HG02852 (cell line): ENCODE measurements around the gene MYO7B.
A peak's percentile ranks its signal among the peaks of the same experiment; 100 is the strongest.

Experiments used
- ATAC-seq: cut with Tn5 transposase; IDR thresholded peaks from one replicate; pipeline ENCODE4 v1.9.1; 2021; ENCODE audit warnings: mild to moderate bottlenecking, moderate library complexity; ENCODE audit not compliant: unreplicated experiment

The MYO7B gene

GRCh38 chr2:127586136-127586535 is 50.7 kb downstream of the MYO7B start:
- no peak for ATAC-seq

- no peak for ATAC-seq
Measured at GRCh38 chr2:127586746-127587295, 51.3 kb downstream of the MYO7B start.

- no peak for ATAC-seq
Measured at GRCh38 chr2:127588241-127588640, 52.8 kb downstream of the MYO7B start.

- ATAC-seq = no peak
Measured at GRCh38 chr2:127589358-127589757, 53.9 kb downstream of the MYO7B start.

DNA sequence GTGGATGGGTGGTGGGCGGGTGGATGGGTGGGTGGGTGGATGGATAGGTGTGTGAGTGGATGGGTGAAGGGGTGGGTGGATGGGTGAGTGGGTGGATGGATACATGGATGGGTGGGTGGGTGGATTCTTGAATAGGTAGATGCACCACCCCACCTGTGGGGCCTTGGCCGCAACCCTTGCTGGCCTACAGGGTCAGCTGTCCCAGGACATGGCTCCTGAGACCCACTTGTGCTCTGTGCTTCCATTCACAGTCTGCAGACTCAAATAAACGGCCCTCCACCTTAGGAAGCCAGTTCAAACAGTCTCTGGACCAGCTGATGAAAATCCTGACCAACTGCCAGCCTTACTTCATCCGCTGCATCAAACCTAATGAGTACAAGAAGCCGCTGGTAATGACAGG is 54.4 kb downstream of the MYO7B start:
- ATAC-seq = no peak

- no peak for ATAC-seq
Measured at GRCh38 chr2:127590386-127591190, 55.1 kb downstream of the MYO7B start.

DNA sequence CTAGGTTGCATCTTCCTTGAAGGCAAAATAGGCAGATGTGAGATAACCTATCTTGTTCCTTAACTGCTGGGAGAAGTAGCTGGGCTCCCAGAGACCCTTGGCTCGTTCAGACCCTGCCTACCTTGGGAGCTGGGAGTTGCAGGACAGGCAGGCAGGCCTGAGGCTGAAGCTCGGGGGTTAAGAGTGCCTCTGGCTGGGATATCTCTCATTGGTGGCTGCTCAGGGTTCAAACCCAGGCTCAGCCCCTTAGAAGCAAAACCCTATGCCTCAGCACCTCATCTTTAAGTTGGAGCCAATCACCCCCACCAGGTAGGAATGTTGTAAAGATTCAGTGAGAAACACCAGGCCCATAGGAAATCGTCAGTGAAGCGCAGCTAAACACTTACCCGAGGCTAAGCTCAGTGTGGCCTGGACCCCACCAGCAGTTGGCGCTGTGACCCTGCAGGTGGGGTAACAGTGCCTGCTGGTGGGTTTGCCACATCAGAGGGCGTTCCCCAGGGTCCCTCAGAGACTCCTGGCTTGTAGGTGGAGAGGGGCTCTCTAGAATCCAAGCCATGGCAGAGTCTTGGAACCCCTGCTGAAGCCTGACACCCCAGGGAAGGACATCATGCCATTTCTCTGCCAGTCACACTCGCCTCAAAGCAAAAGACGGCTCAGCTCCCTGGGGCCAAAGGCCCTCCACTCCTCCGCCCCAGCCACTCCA is 55.9 kb downstream of the MYO7B start:
- peak; percentile 57 for ATAC-seq

GRCh38 chr2:127592761-127593227 is 57.3 kb downstream of the MYO7B start:
- no peak for ATAC-seq

- ATAC-seq = no peak
Measured at GRCh38 chr2:127593228-127594115, 58.0 kb downstream of the MYO7B start.

DNA sequence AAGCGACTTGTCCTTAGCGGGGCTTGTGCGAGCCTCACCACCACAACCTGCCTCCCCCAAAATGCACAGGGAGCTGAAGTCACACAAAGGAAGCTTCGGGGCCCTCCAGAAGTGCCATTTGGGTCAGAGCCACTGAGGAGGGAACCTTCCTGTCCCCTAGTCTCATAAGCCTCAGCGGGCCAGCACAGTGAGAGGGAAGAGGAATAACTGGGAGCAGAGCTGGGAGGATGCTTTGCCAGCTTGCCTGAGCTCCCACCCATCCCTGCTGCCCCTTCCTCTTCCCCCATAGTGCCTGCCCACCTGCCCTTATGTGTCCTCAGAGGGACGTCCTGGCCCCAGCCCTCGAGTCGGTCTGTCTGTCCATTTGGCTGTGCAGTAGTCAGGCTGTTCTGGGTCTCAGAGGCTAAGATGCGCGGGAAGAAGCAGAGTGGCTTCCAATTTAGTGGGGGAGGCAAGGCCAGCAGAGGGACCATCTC is 58.7 kb downstream of the MYO7B start:
- ATAC-seq = no peak

DNA sequence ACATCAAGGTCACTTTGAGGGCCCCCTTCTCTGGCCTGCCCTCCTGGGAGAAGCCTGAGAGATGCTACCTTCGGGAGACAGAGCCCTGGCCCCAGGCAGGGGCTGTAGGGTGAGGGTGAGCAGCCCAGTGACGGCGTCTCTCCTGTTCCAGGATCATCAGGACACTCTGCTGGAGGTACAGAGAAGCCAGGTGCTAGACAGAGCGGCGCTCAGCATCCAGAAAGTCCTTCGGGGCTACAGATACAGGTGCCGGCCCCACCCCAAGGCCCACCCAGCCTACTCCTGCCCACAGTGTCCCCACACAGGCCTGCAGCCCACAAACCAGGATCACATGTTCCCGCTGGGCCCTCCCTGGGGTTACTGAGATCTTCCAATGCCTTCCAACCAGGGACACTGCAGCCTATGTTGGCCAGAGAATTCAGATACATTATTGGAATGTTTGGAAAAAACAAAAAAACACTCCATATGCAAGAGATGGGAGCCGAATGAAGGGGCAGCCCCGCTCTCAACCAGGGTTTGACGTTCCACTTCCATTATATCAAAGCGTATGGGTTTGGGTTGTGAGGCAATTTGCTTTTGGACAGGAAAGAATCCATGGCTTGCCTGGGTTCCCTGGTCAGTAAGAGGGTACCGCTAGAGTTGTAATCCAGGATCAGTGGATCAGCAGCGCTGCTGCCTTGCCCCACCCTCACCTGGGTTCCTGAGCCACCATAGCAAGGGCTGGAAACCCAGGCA is 61.0 kb downstream of the MYO7B start:
- ATAC-seq = no peak

GRCh38 chr2:127597046-127597983 is 61.8 kb downstream of the MYO7B start:
- ATAC-seq = no peak

- no peak for ATAC-seq
Measured at GRCh38 chr2:127597984-127598380, 62.5 kb downstream of the MYO7B start.

DNA sequence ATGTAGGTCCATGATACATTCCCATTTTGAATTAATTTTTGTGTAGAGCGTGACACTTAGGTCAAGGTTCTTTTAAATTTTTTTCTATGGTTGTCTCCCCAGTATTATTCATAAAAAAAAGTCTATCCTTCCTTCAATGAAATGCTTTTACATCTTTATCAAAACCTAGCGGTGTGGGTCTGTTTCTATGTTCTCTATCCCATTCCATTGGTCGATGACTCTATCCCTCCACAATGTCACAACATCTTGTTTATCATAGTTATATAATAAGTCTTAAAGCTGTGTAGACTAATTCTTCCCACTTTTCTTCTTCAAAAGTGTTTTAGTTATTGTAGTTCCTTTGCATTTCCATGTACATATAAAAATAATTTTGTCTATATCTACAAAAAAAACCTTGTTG is 63.2 kb downstream of the MYO7B start:
- no peak for ATAC-seq

DNA sequence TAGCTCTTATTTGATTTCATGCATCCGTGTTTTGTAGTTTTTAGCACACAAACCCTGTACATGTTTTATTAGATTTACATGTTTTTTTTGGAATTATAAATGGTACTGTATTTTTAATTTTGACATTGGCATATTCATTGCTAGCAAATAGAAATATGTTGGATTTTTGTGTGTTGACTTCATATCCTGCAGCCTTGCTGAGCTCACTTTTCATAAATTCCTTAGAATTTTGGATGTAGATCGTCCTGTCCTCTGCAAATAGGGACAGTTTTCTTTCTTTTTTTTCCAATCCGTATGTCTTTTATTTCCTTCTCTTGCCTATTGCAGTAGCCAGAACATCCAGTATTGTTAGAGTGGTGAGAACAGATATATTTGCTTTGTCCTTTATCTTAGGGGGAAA is 63.7 kb downstream of the MYO7B start:
- ATAC-seq = no peak

- ATAC-seq = no peak
Measured at GRCh38 chr2:127604986-127605385, 69.5 kb downstream of the MYO7B start.

GRCh38 chr2:127605691-127606263 is 70.3 kb downstream of the MYO7B start:
- ATAC-seq = no peak

DNA sequence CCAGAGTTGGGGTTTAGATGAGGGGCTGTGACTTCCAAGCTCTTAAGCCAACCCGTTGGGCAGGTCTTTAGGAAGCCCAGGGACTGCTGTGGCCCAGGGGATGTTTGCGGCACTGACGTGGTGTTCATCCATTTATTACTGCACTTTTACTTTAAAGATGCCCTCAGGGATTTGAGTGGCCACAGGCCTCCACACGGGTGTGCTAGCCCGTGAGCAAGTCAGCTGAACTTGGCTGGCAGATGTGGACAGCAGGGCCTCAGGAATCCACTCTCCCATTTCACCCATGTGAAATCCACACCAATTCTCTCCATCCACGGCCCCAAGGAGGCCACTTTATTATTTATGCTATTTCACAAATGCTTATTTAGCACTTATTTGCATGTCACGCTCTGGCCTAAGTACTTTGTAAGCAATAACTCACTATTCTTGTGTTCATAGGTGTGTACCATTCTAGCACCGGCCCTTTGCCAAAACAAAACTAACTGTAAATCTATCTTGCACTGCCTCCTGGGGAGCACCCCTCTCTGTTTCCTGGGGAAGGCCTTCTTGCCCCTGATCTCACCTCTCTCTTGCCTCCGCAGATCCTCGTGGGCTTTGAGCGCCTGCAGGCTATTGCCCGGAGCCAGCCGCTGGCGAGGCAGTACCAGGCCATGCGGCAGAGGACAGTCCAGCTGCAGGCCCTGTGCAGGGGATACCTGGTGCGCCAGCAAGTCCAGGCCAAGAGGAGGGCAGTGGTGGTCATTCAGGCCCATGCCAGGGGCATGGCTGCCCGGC is 71.3 kb downstream of the MYO7B start:
- ATAC-seq = no peak
